IPS-18c (cell line): ENCODE data around the gene ST13.
"Not testable (repeated sequence)": the region's sequence is repeated elsewhere in the genome, so short reads cannot be mapped to it uniquely, and the experiment has no call there.

Experiments
- H3K4me3 ChIP-seq: 2 replicates; pipeline ENCODE4 v1.7.0; 2013; ENCODE audit warnings: low read depth, mild to moderate bottlenecking, low read length, moderate library complexity; ENCODE audit not compliant: insufficient read depth
- H3K9me3 ChIP-seq: one replicate; pipeline ENCODE4 v1.6.1; 2013; ENCODE audit warnings: mild to moderate bottlenecking, low read length, moderate library complexity; ENCODE audit not compliant: control insufficient read depth, insufficient read depth

Gene ST13

DNA sequence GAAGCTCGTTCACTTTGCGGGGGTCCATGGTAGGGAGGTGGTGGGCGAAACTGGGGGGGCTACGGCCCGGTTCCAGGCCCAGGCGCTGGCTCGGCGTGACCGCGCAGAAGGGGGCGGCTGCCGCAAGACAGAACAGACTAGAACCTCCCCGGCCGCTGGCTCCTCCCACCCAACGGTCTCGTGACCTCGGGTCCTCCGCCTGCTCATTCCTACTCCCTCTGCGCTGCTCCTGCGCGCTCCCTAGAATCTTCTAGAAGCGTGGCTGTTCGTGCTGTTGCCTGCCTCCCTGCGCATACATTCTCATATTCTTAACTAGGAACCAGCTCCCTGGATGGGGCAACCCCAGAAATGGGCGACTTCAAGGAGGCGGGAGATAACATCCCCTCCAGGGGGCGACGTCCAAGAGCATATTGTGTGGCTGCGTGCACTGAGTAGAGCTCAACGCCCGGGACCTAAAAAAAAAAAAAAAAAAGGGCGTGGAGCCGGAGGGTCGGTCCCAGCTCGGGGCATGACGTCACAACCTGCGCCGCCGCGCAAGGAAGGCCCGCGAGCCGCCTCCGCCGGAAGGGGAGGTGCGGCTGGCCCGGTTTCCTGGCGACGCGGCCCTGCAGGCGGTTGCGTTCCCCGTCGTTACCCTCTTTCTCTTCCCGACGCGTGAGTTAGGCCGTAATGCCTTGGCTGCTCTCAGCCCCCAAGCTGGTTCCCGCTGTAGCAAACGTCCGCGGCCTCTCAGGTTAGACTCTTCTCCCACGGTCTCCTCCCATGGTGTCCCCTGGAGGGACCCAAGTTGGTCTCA, at the start of gene ST13, which contains the start of gene XPNPEP3:
Gene ST13, minus strand, starts transcription at position 127 of the 796 bp plus-strand sequence. Its CDS starts 99 bp downstream, at position 28.
Gene XPNPEP3, plus strand, starts transcription at position 636 of the 796 bp plus-strand sequence. Its CDS starts 34 bp downstream, at position 670.
- H3K9me3 ChIP-seq: no peaks in the 10 kb centered on the region

DNA sequence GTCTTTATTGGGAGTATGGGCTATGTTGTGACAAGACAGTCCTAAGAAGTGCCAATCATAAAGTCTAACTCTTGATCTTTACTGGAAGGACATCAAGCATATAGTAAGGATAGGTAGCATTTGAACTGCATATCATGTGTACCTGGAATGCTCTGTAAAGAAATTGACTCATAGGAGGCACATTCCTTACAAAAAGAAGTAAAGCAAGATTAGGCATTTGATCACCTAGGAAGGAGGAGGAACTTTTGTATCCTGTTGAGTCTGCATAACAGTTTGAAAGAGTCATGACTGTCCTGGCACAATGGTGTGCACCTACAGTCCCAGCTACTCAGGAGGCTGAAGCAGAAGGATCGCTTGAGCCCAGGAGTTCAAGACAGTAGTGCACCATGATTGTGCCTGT, 47.7 kb upstream of the ST13 start:
- Histone ChIP-seq H3K9me3 (no peaks in the 10 kb centered on the region), H3K4me3 (no peak overlapping the region)

More for the DNA sequence above, at the start of gene ST13, which contains the start of gene XPNPEP3:
- H3K4me3 ChIP-seq: peak within 1 kb of the TSS; percentile 97

DNA sequence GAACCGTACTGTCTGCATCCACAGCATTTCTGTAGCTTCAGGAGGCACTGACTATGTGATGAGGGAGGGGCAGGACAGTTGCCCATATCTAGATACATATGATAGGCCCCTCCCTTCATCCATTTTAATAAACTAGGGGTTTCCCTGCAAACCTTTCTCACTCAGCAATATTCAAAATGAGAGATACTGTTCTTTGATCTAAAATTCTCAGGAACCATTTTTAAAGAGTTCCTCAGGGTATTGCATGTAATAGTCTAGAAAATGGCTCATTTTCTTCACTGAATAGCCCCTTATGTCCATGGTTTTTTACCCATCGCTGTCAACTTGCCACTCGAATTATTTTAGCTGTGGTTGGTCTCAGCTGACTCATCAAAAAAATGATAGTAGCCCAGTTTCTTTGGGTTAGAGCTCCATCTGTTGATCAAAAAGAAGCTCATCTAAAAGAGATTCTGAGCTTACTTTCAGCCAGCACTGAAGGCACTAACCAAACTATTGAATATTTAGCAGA, 42.5 kb upstream of the ST13 start:
- Histone ChIP-seq H3K9me3 (peaks cover 1% of the 10 kb centered on the region), H3K4me3 (no peak overlapping the region)

DNA sequence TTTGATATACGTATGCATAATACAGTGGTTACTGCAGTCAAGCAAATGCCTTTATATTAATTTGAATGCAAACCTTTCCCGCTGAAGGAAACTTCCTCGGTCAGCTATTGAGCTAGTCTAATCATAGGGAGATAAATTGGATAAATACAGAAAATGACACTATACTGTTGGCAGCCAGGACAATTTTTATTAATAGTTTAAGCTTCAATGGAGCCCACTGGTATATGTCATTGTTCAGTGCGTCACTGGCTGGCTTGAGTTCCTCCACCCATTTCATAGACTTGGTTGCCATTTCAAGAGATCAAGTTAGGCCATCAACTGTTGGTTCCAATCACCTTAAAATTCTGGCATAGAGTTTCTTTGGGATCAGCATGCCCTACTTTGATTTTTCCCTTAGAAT, 38.0 kb upstream of the ST13 start:
- H3K9me3 ChIP-seq: peaks cover 3% of the 10 kb centered on the region

DNA sequence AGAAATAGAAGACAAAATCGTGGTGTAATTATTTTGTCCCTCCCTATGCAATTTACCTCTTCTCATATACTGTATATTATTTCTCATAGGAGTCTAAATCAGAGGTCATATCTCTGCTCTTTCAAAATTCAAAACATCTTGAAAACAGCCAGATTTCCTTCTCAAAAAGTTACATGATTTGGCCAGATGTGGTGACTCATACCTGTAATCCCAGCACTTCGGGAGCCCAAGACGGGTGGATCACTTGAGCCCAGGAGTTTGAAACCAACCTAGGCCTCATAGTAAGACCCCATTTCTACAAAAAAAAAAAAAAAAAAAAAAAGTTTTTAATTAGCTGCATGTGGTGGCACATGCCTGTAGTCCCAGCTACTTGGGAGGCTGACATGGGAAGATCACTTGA, 34.4 kb upstream of the ST13 start:
- no peak overlapping the region for H3K4me3 ChIP-seq
- H3K9me3 ChIP-seq: peaks cover 5% of the 10 kb centered on the region

More for the DNA sequence above, 38.0 kb upstream of the ST13 start:
- H3K4me3 ChIP-seq: no peak overlapping the region

DNA sequence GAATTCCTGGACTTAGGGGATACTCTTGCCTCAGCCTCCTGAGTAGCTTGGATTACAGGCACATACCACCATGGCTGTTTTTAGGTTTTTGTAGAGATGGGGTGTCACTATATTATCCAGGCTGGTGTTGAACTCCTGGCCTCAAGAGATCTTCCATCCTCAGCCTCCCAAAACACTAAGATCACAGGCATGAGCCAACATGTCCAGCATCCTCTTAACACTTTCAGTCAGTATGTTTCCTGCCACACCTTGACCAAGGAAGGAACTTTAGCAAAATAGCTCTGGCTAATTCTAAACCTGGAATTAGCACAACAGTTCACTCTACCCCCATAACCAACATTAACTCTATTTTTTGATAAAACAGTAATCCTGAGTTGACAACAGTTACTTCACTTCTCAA, 32.7 kb upstream of the ST13 start:
- peaks cover 5% of the 10 kb centered on the region for H3K9me3 ChIP-seq
- H3K4me3 ChIP-seq: no peak overlapping the region

DNA sequence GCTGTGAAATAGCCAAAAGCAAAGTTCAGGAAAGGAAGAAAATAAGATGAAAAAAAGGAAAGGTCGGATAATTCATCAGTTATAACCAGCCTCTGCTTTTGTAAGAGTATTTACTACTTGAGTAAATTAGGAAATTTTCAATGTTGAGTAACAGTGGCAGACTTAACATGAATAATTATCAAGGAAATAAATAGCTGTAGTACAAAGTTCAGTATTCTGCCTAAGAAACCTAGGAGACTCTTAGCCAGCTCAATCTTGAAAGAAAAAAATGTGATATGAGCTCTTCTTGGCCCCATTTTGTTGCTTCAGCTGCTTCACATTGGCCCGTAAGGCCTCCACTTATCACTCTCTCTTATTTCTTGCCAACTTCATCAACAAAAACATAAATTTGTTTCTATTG, 22.5 kb upstream of the ST13 start:
- no peak overlapping the region for H3K4me3 ChIP-seq

DNA sequence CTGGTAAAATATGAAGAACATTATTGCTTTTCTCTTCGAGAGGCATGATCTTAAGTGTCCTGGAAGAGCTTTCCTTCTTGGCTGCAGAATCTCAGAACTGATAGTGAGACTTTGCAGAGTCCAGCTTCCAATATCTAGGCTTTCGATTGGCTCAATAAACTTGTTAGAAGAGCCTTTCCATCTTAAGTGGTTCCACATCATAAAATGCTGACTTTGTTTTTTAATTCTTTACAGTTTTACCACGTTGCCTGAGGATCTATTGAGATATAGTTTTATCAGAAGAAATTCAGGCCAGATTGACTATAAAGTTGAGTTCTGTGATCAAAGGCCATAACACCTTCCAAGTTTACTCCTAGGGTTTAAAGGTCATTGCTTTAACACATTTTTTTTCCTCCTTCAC, 21.0 kb upstream of the ST13 start:
- Histone ChIP-seq H3K9me3 (no peaks in the 10 kb centered on the region), H3K4me3 (no peak overlapping the region)

More for the DNA sequence above, 22.5 kb upstream of the ST13 start:
- no peaks in the 10 kb centered on the region for H3K9me3 ChIP-seq

DNA sequence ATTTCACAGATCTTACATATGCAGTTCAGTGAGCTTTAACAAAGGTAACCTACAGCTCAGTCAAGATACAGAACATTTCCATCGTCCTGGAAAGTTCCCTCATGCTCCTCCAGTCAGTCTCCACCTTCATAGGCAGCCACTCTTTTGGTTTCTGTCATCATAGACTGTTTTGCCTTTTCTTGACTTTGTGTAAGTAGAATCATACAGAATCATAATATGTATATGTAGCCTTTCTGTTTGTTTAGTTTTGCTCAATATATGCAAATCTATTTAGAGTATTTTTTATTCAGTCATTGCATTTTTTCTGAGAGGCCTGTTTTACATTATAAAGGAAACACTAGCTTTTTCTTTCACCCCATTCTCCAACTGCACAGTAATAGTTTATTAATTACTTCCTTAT, 20.5 kb upstream of the ST13 start:
- Histone ChIP-seq H3K9me3 (no peaks in the 10 kb centered on the region), H3K4me3 (no peak overlapping the region)

DNA sequence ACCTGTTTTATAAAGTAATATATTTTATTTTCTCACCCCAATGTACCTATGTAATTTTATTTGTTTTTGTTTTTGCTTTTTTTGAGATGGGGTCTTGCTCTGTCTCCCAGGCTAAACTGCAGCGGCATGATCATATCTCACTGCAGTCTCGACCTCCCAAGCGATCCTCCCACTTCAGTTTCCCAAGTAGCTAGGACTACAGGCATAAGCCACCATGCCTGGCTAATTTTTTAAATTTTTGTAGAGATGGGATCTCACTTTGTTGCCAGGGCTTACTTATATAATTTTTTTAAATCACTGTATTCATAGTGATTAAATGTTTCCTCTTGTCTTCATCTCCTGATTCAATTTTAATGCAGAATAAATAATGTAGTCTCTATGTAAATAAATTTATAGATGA, 18.7 kb upstream of the ST13 start:
- Histone ChIP-seq H3K4me3 (no peak overlapping the region), H3K9me3 (no peaks in the 10 kb centered on the region)

DNA sequence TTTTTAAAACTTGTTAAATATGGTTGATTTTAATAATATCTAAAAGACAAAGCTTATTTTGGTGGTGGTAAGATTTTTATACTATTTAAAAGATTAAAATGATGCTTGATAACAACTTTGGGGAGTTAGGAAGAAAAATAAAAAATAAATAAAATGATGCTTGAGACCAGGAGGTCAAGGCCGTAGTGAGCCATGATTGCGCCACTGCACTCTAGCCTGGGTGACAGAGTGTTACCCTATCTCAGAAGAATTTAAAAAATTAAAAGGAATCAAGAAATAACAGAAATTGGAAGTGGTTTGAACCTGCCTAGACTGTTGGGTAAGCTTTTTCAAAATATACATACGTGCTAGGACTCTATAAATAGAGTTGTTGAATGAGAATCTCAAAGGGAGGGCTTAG, 17.6 kb upstream of the ST13 start:
- Histone ChIP-seq H3K9me3 (no peaks in the 10 kb centered on the region), H3K4me3 (no peak overlapping the region)

DNA sequence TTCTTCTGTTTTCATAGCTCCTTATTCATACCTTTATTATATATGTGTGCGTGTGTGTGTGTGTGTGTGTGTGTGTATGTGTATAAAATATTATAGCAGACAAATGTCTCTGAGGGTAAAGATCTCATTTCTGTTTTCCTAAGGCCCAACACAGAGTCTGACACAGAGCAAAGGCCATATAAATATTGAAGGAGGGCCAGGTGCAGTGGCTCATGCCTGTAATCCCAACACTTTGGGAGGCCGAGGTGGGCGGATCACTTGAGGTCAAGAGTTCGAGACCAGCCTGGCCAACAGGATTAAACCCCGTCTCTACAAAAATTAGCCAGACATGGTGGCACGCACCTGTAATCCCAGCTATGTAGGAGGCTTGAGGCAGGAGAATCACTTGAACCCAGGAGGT, 11.9 kb upstream of the ST13 start:
- H3K4me3 ChIP-seq, H3K9me3 ChIP-seq: not testable (repeated sequence)

DNA sequence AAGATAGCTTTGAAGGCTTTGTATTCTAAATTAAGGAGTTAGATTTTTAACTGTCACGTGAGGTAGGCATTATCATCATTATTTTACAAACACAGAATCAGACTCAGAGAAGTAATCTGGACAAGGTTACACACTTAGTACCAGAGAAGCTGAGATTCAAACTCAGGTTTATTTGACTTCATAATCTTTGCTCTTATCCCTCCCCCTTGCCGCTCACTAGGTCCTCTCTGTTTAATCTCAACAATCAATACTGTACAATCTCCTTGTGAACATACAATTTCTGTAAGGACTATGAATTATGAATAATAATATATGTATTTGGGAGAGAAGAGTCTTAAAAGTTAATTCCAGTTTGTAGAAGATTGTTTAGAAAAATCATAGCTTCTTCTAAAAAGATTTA, 10.7 kb upstream of the ST13 start:
- H3K9me3 ChIP-seq: no peaks in the 10 kb centered on the region
- no peak overlapping the region for H3K4me3 ChIP-seq

DNA sequence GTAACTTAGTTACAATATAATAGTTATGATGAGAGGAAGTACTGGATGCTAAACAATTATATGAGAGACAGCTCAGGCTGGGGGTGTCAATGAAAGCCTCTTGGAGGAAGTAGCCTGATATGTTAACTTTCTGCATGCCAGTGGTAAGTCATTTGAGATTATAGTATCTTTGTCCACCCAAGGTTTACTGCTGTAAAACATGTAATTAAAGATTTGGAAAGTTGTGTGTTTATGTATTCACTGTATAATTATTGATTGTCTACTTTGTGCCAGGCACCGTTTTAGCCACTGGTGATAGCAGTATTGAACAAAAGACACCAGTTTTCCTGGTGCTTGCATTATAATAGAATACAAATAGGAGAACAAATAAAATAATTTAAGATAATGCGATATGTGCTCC, 6.1 kb upstream of the ST13 start:
- Histone ChIP-seq H3K9me3 (no peaks in the 10 kb centered on the region), H3K4me3 (no peak overlapping the region)

DNA sequence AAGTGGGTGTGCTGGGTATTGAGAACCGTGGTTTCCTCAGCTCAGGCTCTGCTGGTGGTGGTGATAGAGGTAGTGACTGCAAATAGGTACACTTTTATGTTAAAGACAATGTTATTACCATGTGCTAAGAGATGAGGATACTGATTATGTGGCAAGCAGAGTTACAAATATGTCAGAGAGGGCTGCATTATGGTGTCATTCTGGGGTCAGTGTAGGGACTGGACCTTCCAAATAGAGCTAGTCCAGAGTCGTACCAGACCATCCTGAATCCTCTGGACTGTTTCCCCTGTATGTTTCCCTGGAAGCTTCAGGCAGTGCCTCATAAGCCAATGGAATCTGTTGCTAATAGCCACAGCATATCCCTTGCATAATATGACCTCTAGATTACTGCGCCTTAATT, 5.6 kb upstream of the ST13 start, which contains the start of gene DNAJB7:
Gene DNAJB7, minus strand, starts transcription at position 101 of the 400 bp plus-strand sequence. CDS start 119 bp downstream, outside the sequence.
- Histone ChIP-seq H3K9me3 (no peaks in the 10 kb centered on the region), H3K4me3 (no peak within 1 kb of the TSS)

DNA sequence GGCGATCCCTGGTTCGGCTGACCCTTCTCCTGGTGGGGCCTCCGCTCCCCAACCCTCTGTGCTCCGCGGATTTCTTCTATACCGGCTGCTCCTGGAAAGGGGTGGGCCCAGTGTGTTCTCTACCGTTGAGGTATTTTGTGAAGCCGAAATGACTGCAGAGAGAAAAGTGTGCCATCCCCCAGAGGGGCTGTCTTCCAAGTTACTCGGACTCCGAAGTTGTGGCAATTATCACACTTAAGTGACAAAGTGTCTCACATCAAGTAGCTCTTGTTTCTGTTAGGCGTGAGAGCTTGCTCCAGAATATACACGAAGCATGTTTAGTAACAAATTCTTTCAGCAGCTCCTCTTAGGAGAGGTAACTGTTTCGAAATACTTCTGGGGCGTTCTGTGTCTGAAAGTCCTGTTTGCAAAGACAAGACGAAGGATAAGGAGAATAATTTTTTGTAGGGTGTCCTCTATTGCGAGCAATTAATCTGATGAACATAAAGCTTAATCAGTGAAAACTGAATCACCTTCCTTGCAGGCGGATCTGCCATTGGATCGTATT, 943 bp upstream of the ST13 start:
- Histone ChIP-seq H3K4me3 (peak overlapping the region; percentile 97), H3K9me3 (no peaks in the 10 kb centered on the region)

DNA sequence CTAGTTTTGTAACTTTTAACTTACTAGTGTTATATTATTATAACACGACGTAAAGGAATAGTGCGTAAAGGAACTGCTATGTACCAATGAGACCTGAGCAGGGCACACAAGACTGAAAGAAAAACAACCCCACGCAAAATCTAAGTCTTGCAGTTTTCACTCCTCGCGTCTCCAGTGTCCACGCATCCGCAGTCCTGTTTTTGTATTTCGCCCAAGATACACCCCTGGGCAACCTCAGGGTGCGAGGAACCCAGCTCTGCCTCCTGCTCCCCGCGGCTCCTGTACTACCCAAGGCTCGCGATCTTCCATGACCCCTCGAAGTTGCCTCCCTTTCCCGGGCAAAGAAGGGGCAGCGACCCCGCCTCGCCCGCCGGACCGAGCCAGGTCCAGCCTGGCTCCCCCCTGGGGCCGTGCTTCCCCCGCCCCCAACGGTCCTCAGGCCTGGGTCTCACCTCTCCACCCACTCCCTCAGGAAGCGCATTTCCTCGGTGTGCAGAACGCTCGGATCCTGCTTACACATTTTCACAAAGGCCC, 393 bp downstream of the ST13 start:
- Histone ChIP-seq H3K9me3 (no peaks in the 10 kb centered on the region), H3K4me3 (peak overlapping the region; percentile 97)
